ENCODE data around the gene RGS6. TPM values are rescaled to one million over a fixed set of nuclear protein-coding genes. Genes with fewer than 3 reads are reported as not detected.

RGS6 gene
- total and polyA plus RNA-seq, 2 of the 4 experiments (the other 2 are of a cell fraction) = not detected

GRCh38 chr14:72063761-72064282 is 131.6 kb downstream of the RGS6 start:
- DNase-seq (no peak), ATAC-seq (ENCODE audit: low read depth) (no peak)
- dilution Hi-C loops (cut with HindIII; ENCODE audit: low sequenced_read_pairs, unreplicated experiment) (no loop called here), in situ Hi-C loops (cut with MboI; ENCODE audit: low sequenced_read_pairs) (no loop called here), intact Hi-C loops (cut with micrococcal nuclease) (no loop called here)
- Histone ChIP-seq H3K79me1 (ENCODE audit: low read depth in 1 of 2, low read length in 2 of 2) (no peaks in the 10 kb centered on the region), H3K27me3 (ENCODE audit: control insufficient read depth, insufficient read depth, low read length) (no peaks in the 10 kb centered on the region), H3K23ac (ENCODE audit: low read depth, low read length) (no peak overlapping the region), H4K8ac (ENCODE audit: low read depth in 2 of 2, low read length in 2 of 2) (no peak overlapping the region), H3K9ac (ENCODE audit: low read depth, low read length) (no peak overlapping the region), H3K4me2 (ENCODE audit: low read depth, low read length) (no peak overlapping the region), H2AK9ac (replicated peaks; ENCODE audit: low read depth, low read length, poor library complexity) (no peak overlapping the region), H4K91ac (ENCODE audit: insufficient read depth, low read depth, low read length) (no peak overlapping the region), H3K9me1 (ENCODE audit: insufficient read depth, low read length) (no peaks in the 10 kb centered on the region), H3K18ac (ENCODE audit: low read depth, low read length) (no peak overlapping the region), H3K9me3 (ENCODE audit: control insufficient read depth, insufficient read depth, low read length) (no peaks in the 10 kb centered on the region), H3K27ac (ENCODE audit: insufficient read depth, low read length) (no peak overlapping the region), H2BK20ac (ENCODE audit: low read depth, low read length) (no peak overlapping the region), H2BK5ac (ENCODE audit: low read depth, low read length, poor library complexity, severe bottlenecking) (no peak overlapping the region), H3K36me3 (ENCODE audit: control insufficient read depth, insufficient read depth, low read length) (no peaks in the 10 kb centered on the region), H3K4me1 (ENCODE audit: control insufficient read depth, insufficient read depth, low read length) (no peaks in the 10 kb centered on the region), H3K4me3 (ENCODE audit: insufficient read depth, low read depth, low read length) (no peak overlapping the region), H3K4ac (ENCODE audit: low read depth, low read length) (no peak overlapping the region), H4K20me1 (ENCODE audit: insufficient read depth, low read length) (no peaks in the 10 kb centered on the region), H2BK120ac (ENCODE audit: low read depth, low read length) (no peak overlapping the region), H2AFZ (replicated peaks; ENCODE audit: low read length, poor library complexity) (no peak overlapping the region), H2AK5ac (ENCODE audit: low read depth, low read length) (no peak overlapping the region), H3K56ac (ENCODE audit: extremely low read depth, insufficient read depth, low read length) (no peak overlapping the region), H4K5ac (ENCODE audit: low read depth, low read length) (no peak overlapping the region), H3K14ac (replicated peaks; ENCODE audit: low read depth, low read length) (no peak overlapping the region), H2BK15ac (ENCODE audit: low read depth, low read length) (no peak overlapping the region)
- ChIA-PET POLR2A (ENCODE audit: unreplicated experiment) (no interaction called here), CTCF (no interaction called here)
- no peak for TF ChIP-seq CEBPB (IDR thresholded peaks at IDR 0.05; ENCODE audit: low read depth, low read length)
- no peak for TF ChIP-seq BHLHE40 (IDR thresholded peaks at IDR 0.05; ENCODE audit: low read depth, low read length)
- no peak for TF ChIP-seq CTCF (conservative IDR thresholded peaks at IDR 0.05; ENCODE audit: low read depth, low read length)
- TF ChIP-seq MAFK (IDR thresholded peaks at IDR 0.05; ENCODE audit: low read depth, low read length) = no peak
- TF ChIP-seq RCOR1 (IDR thresholded peaks at IDR 0.05; ENCODE audit: insufficient replicate concordance, low read length) = no peak
- TF ChIP-seq FOS (IDR thresholded peaks at IDR 0.05; ENCODE audit: low read depth, low read length) = no peak
- TF ChIP-seq POLR2A (IDR thresholded peaks at IDR 0.05; ENCODE audit: low read depth, low read length) = no peak
- TF ChIP-seq RAD21 (IDR thresholded peaks at IDR 0.05; ENCODE audit: low read length) = no peak
- TF ChIP-seq ELK1 (IDR thresholded peaks at IDR 0.05; ENCODE audit: borderline replicate concordance, low read depth, low read length) = no peak
- TF ChIP-seq MXI1 (IDR thresholded peaks at IDR 0.05; ENCODE audit: borderline replicate concordance, low read depth, low read length) = no peak
- TF ChIP-seq USF2 (IDR thresholded peaks at IDR 0.05; ENCODE audit: low read depth, low read length) = no peak
- TF ChIP-seq RFX5 (IDR thresholded peaks at IDR 0.05; ENCODE audit: low read depth, low read length) = no peak
- TF ChIP-seq NFE2L2 (IDR thresholded peaks at IDR 0.05; ENCODE audit: low read depth, low read length) = no peak
- no peak for TF ChIP-seq CHD1 (IDR thresholded peaks at IDR 0.05; ENCODE audit: low read depth, low read length)
- WGBS, 2 experiments (ENCODE audit: extremely low coverage in 2 of 2, insufficient read length in 1 of 2) = 66% methylated on average over 2 of the region's 4 CpGs; no CpG with 5 or more reads in 1 of the 2 experiments
- BruUV-seq (replicated peaks) = no TSS peak
